Measurements from ENCODE around the gene LRRC43. TPM values are rescaled to one million over a fixed set of nuclear protein-coding genes. Genes with fewer than 3 reads are reported as not detected.

Gene LRRC43
- total and polyA plus RNA-seq, 2 experiments from 2014 or later, result 0.45 TPM; not detected in 1

DNA sequence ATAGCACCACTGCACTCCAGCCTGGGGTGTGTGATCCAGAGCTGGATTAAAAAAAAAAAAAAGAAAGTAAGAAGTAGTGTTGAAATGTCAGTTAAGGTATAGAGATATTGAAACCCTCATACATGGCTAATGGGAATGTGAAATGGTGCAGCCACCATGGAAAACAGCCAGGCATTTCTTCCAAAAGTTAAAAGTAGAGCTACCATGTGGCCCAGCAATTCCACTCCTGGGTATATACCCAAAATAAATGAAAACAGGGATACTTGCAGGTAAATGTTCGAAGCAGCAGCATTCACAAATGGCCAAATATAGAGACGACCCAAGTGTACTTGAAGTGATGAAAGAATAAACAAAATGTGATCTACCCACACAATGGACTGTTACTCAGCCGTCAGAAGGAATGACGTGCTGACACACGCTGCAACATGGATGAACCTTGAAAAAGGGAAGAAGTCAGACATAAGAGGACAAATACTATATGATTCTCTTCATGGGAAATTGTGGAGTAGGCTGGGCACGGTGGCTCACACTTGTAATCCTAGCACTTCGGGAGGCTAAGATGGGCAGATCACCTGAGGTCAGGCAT, 24.1 kb upstream of the LRRC43 start (continued):
- TF ChIP-seq, protein P1, sequence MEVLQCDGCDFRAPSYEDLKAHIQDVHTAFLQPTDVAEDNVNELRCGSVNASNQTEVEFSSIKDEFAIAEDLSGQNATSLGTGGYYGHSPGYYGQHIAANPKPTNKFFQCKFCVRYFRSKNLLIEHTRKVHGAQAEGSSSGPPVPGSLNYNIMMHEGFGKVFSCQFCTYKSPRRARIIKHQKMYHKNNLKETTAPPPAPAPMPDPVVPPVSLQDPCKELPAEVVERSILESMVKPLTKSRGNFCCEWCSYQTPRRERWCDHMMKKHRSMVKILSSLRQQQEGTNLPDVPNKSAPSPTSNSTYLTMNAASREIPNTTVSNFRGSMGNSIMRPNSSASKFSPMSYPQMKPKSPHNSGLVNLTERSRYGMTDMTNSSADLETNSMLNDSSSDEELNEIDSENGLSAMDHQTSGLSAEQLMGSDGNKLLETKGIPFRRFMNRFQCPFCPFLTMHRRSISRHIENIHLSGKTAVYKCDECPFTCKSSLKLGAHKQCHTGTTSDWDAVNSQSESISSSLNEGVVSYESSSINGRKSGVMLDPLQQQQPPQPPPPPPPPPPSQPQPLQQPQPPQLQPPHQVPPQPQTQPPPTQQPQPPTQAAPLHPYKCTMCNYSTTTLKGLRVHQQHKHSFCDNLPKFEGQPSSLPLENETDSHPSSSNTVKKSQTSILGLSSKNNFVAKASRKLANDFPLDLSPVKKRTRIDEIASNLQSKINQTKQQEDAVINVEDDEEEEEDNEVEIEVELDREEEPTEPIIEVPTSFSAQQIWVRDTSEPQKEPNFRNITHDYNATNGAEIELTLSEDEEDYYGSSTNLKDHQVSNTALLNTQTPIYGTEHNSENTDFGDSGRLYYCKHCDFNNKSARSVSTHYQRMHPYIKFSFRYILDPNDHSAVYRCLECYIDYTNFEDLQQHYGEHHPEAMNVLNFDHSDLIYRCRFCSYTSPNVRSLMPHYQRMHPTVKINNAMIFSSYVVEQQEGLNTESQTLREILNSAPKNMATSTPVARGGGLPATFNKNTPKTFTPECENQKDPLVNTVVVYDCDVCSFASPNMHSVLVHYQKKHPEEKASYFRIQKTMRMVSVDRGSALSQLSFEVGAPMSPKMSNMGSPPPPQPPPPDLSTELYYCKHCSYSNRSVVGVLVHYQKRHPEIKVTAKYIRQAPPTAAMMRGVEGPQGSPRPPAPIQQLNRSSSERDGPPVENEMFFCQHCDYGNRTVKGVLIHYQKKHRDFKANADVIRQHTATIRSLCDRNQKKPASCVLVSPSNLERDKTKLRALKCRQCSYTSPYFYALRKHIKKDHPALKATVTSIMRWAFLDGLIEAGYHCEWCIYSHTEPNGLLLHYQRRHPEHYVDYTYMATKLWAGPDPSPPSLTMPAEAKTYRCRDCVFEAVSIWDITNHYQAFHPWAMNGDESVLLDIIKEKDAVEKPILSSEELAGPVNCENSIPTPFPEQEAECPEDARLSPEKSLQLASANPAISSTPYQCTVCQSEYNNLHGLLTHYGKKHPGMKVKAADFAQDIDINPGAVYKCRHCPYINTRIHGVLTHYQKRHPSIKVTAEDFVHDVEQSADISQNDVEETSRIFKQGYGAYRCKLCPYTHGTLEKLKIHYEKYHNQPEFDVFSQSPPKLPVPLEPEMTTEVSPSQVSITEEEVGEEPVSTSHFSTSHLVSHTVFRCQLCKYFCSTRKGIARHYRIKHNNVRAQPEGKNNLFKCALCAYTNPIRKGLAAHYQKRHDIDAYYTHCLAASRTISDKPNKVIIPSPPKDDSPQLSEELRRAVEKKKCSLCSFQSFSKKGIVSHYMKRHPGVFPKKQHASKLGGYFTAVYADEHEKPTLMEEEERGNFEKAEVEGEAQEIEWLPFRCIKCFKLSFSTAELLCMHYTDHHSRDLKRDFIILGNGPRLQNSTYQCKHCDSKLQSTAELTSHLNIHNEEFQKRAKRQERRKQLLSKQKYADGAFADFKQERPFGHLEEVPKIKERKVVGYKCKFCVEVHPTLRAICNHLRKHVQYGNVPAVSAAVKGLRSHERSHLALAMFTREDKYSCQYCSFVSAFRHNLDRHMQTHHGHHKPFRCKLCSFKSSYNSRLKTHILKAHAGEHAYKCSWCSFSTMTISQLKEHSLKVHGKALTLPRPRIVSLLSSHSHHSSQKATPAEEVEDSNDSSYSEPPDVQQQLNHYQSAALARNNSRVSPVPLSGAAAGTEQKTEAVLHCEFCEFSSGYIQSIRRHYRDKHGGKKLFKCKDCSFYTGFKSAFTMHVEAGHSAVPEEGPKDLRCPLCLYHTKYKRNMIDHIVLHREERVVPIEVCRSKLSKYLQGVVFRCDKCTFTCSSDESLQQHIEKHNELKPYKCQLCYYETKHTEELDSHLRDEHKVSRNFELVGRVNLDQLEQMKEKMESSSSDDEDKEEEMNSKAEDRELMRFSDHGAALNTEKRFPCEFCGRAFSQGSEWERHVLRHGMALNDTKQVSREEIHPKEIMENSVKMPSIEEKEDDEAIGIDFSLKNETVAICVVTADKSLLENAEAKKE (CRISPR knock-in tag; IDR thresholded peaks at IDR 0.05), result no peak
- no peak for TF ChIP-seq REST (IDR thresholded peaks at IDR 0.05; ENCODE audit: unreplicated experiment)
- TF ChIP-seq EZH2 (IDR thresholded peaks at IDR 0.05; ENCODE audit: low read depth, unreplicated experiment), result no peak
- TF ChIP-seq STAT1 (IDR thresholded peaks at IDR 0.05; ENCODE audit: unreplicated experiment), result no peak
- no peak for TF ChIP-seq ZNF331 (CRISPR knock-in tag; IDR thresholded peaks at IDR 0.05; ENCODE audit: low read depth)
- TF ChIP-seq POLR2AphosphoS5 (IDR thresholded peaks at IDR 0.05; ENCODE audit: low read depth), result no peak
- TF ChIP-seq ZNF114 (CRISPR knock-in tag; IDR thresholded peaks at IDR 0.05), result no peak

Data from GM23338 (cell line).